K562 (cell line): ENCODE results near the gene SMIM3. TPM values are rescaled to one million over a fixed set of nuclear protein-coding genes. Genes with fewer than 3 reads are reported as not detected.

ENCODE experiments used
- ATAC-seq: fragments of 200-7000 bp; cut with Tn5 transposase; 3 replicates; pipeline ENCODE4 v1.9.1; 2020; ENCODE audit warnings: moderate library complexity
- BruUV-seq: library from RNA; stranded (reverse); fragments of 400-500 nt; replicated peaks from 2 replicates; lab custom pipeline; 2021; lab: Mats Ljungman, UMichigan
- CTCF ChIA-PET: fragments of 300-600 bp; formaldehyde crosslinking; extraction: SDS; loops from one replicate; lab custom pipeline; 2021; ENCODE audit warnings: low intra/inter-chr PET ratio; lab: Yijun Ruan, JAX
- POLR2A ChIA-PET: fragments of 300-600, 350-650 bp; sonication (Branson Sonifier 250); formaldehyde crosslinking; extraction: SDS; loops from one replicate; lab custom pipeline; 2021; ENCODE audit warnings: antibody characterized with exemption, inconsistent platforms; lab: Yijun Ruan, JAX
- DNase-seq, 4 experiments: peaks; one replicate each; pipeline versions ENCODE4 v3.0.0 to v3.0.0-alpha.2; 2011 to 2018; ENCODE audit warnings: low spot score in 3 of 4, mixed read lengths in 3 of 4; ENCODE audit errors: extremely low read depth in 1 of 4
- FAIRE-seq: peaks from 2 replicates; lab custom pipeline; 2011; peaks lifted over from hg19 to GRCh38; lab: Jason Lieb, UNC
- H2AFZ ChIP-seq: 2 replicates; pipeline ENCODE4 v1.6.0; 2011; ENCODE audit warnings: low read depth, low read length, control low read depth, inconsistent platforms
- H3K27ac ChIP-seq: fragments of 200-600 bp; 3 replicates; pipeline ENCODE4 v1.8.0; 2011; ENCODE audit warnings: low read depth, mild to moderate bottlenecking, control low read depth, inconsistent platforms, low read length, moderate library complexity, mixed read lengths; ENCODE audit errors: extremely low read depth
- H3K27me3 ChIP-seq, 2 experiments: fragments of 300-600 bp in 1 of 2; 2 replicates in 1 of 2; 3 replicates in 1 of 2; pipeline versions ENCODE4 v1.6.0 to v1.8.0; 2011; ENCODE audit warnings: inconsistent platforms in 2 of 2, low read length in 2 of 2, mild to moderate bottlenecking in 1 of 2, mixed read lengths in 1 of 2, moderate library complexity in 1 of 2; ENCODE audit not compliant: control insufficient read depth in 2 of 2, insufficient read depth in 2 of 2
- H3K36me3 ChIP-seq: fragments of 300-600 bp; 3 replicates; pipeline ENCODE4 v1.8.0; 2011; ENCODE audit warnings: mild to moderate bottlenecking, low read length, inconsistent platforms; ENCODE audit not compliant: control insufficient read depth, insufficient read depth
- H3K4me1 ChIP-seq, 2 experiments: fragments of 200-600 bp in 1 of 2; replicated peaks in 1 of 2; 2 replicates in 1 of 2; 3 replicates in 1 of 2; pipeline versions ENCODE4 v1.5.1 to v1.8.0; 2011; ENCODE audit warnings: inconsistent platforms in 2 of 2, low read length in 2 of 2, mild to moderate bottlenecking in 1 of 2, mixed read lengths in 1 of 2, moderate library complexity in 1 of 2; ENCODE audit not compliant: control insufficient read depth in 2 of 2, insufficient read depth in 2 of 2
- H3K4me2 ChIP-seq: 2 replicates; pipeline ENCODE4 v1.6.1; 2011; ENCODE audit warnings: low read length, control low read depth, inconsistent platforms, mixed read lengths; ENCODE audit not compliant: insufficient read depth
- H3K4me3 ChIP-seq: fragments of 200-600 bp; sonication (generic), shearing (Covaris generic); 2 replicates; pipeline ENCODE4 v1.5.1; 2016; ENCODE audit warnings: control low read depth, inconsistent platforms
- H3K79me2 ChIP-seq: fragments of 200-600 bp; 3 replicates; pipeline ENCODE4 v1.8.0; 2011; ENCODE audit warnings: low read length, inconsistent platforms; ENCODE audit not compliant: control insufficient read depth, insufficient read depth
- H3K9ac ChIP-seq, 2 experiments: 2 replicates each; pipeline versions ENCODE4 v1.6.0 to v1.6.1; 2011; ENCODE audit warnings: low read depth in 2 of 2, low read length in 2 of 2, control low read depth in 1 of 2, inconsistent platforms in 1 of 2, mild to moderate bottlenecking in 1 of 2, mixed read lengths in 1 of 2; ENCODE audit not compliant: insufficient read depth in 1 of 2
- H3K9me1 ChIP-seq: one replicate; pipeline ENCODE4 v1.6.0; 2011; ENCODE audit warnings: inconsistent platforms, mild to moderate bottlenecking, low read length, moderate library complexity; ENCODE audit not compliant: control insufficient read depth, insufficient read depth
- H3K9me3 ChIP-seq: replicated peaks from 2 replicates; pipeline ENCODE4 v1.5.1; 2011; ENCODE audit warnings: low read depth, low read length, inconsistent platforms; ENCODE audit not compliant: control insufficient read depth, insufficient read depth
- H4K20me1 ChIP-seq: replicated peaks from 2 replicates; pipeline ENCODE4 v1.6.1; 2011; ENCODE audit warnings: low read length, inconsistent platforms, mixed read lengths; ENCODE audit not compliant: control insufficient read depth, insufficient read depth
- ATF1 ChIP-seq, 2 experiments: fragments of 450-650 bp in 1 of 2; IDR thresholded peaks; 2 replicates each; pipeline ENCODE4 v1.6.1; 2016; ENCODE audit warnings: missing compliant biosample characterization in 1 of 2, missing genetic modification characterization in 1 of 2
- CBX2 ChIP-seq: fragments of 200-600 bp; sonication (generic); IDR thresholded peaks from one replicate; pipeline ENCODE4 v1.6.1; 2012; ENCODE audit warnings: mild to moderate bottlenecking, low read length, inconsistent platforms; ENCODE audit not compliant: insufficient read depth, poor library complexity, severe bottlenecking
- GTF2A2 ChIP-seq: IDR thresholded peaks from 2 replicates; pipeline ENCODE4 v1.6.1; 2016; ENCODE audit warnings: mild to moderate bottlenecking, missing genetic modification characterization, missing compliant biosample characterization
- RAD21 ChIP-seq, 2 experiments: fragments of 250-450 bp in 1 of 2; fragments of 450-650 bp in 1 of 2; sonication (Bioruptor Pico) in 1 of 2; formaldehyde crosslinking in 1 of 2; IDR thresholded peaks in 1 of 2; conservative IDR thresholded peaks in 1 of 2; 2 replicates each; pipeline versions ENCODE4 v1.4.0 to v1.8.0; 2020 to 2022; ENCODE audit warnings: mild to moderate bottlenecking in 2 of 2, moderate library complexity in 1 of 2
- SLC30A9 ChIP-seq: fragments of 250-450 bp; sonication (Bioruptor Pico); IDR thresholded peaks from 2 replicates; pipeline ENCODE4 v1.8.0; 2022; ENCODE audit warnings: mild to moderate bottlenecking, moderate library complexity
- SPI1 ChIP-seq: IDR thresholded peaks from 2 replicates; pipeline ENCODE4 v1.6.1; 2011; ENCODE audit warnings: low read depth, low read length, control low read depth, borderline replicate concordance
- TAF1 ChIP-seq: IDR thresholded peaks from 2 replicates; pipeline ENCODE4 v1.6.1; 2011; ENCODE audit warnings: mild to moderate bottlenecking, low read length, moderate library complexity; ENCODE audit not compliant: insufficient read depth, control insufficient read depth, severe bottlenecking; ENCODE audit errors: extremely low read depth
- WHSC1 ChIP-seq: IDR thresholded peaks from one replicate; pipeline ENCODE4 v1.6.1; 2012; ENCODE audit warnings: low read length, control low read depth, inconsistent platforms
- ZNF354B ChIP-seq: fragments of 250-450 bp; sonication (Bioruptor Pico); IDR thresholded peaks from 2 replicates; pipeline ENCODE4 v1.4.0; 2020
- WGBS: fragments of 100-300 bp; shearing (Covaris generic); methylation state at CpG from one replicate; pipeline ENCODE4 v1.1.6; 2016; ENCODE audit warnings: low coverage, mixed read lengths; ENCODE audit not compliant: insufficient coverage; ENCODE audit errors: missing lambda C conversion rate; 5-methylcytosine and 5-hydroxymethylcytosine counted together
- in situ Hi-C: fragments of 300-500 bp; cut with MboI; formaldehyde crosslinking; loops from 4 replicates; pipeline ENCODE4 v1.15.0; 2018; ENCODE audit warnings: inconsistent platforms, mixed read lengths
- intact Hi-C: fragments of 100-400 bp; cut with micrococcal nuclease; formaldehyde crosslinking; loops from 2 replicates; pipeline ENCODE4 v1.14.2; 2022
- polyA plus RNA-seq, 8 experiments: library from polyadenylated mRNA; depleted of rRNA in 4 of 8; stranded (reverse) in 5 of 8; unstranded in 3 of 8; fragments of >200 nt; fragmentation: Nextera tagmentation in 2 of 8; fragmentation: Illumina TruSeq in 1 of 8; extraction: Ambion mirVana in 2 of 8; extraction: Trizol in 1 of 8; gene quantifications; 2 replicates each; pipeline versions ENCODE4 v1.2.1 to v1.2.3, GENCODE V29; 2011 to 2014; ENCODE audit warnings: inconsistent platforms in 1 of 8, missing spikeins in 1 of 8
- total RNA-seq, 7 experiments: library from RNA; depleted of rRNA in 6 of 7; stranded (reverse); fragments of >200 nt in 6 of 7; fragmentation: Illumina TruSeq in 2 of 7; extraction: Trizol in 2 of 7; gene quantifications; 2 replicates each; pipeline versions ENCODE4 v1.2.1 to v1.2.3, GENCODE V29; 2011 to 2021; ENCODE audit warnings: low replicate concordance in 1 of 7
- TF ChIP-seq, protein P1 (sequence below): fragments of 250-450 bp; sonication (Bioruptor Pico); IDR thresholded peaks from 2 replicates; pipeline ENCODE4 v1.6.1; 2021; ENCODE audit warnings: mild to moderate bottlenecking

The SMIM3 gene
- total and polyA plus RNA-seq, 9 of the 15 experiments (the other 6 are each of a cell fraction or from before 2014, with no cell fraction given) = 4.1 to 27.7 (median 13.6) TPM

DNA sequence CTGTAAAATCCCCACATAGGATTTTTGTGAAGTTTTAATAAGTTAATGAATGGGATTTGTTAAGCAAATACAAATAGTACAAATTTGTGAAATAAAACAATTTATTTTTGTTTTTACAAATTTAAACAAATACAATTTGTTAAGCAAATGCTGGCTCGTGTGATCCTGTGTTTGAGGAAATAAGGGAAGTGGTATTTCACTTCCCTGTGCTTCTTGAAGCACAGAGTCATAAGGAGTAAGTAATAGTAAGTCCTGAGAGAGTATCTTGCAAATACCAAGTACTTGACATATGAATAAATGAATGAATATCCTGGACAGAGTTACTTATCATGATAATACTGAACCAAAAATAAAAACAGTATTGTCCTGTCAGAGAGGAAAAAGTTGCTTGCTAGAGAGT, 9.1 kb downstream of the SMIM3 start:
- ATAC-seq (no peak), FAIRE-seq (no peak), DNase-seq (no peak)
- peaks cover 3 to 4% of the 10 kb centered on the region in 2 experiments; a peak in 2 of 5 replicates for H3K4me1 ChIP-seq
- H4K20me1 ChIP-seq = no peaks in the 10 kb centered on the region
- no peak overlapping the region for H3K4me2 ChIP-seq
- ChIA-PET POLR2A (interaction anchor here (0.9 to 1.2 kb wide), 2 partner anchors 8 to 30 kb away, joined by 3 to 5 read pairs; no protein-coding TSS in a partner anchor), CTCF (no interaction called here)
- no peaks in the 10 kb centered on the region for H3K27me3 ChIP-seq
- no peak overlapping the region for H3K4me3 ChIP-seq
- no TSS peak for BruUV-seq
- H2AFZ ChIP-seq = no peak overlapping the region
- in situ Hi-C loops (no loop called here), intact Hi-C loops (no loop called here)
- TF ChIP-seq ATF1 (CRISPR knock-in tag; IDR thresholded peaks at IDR 0.05) (no peak), ATF1 (tag; IDR thresholded peaks at IDR 0.05) (no peak), SPI1 (peak; percentile 31; the same call in 1 of the 2 replicates), CBX2 (no peak), WHSC1 (no peak)
- TF ChIP-seq, protein P1, sequence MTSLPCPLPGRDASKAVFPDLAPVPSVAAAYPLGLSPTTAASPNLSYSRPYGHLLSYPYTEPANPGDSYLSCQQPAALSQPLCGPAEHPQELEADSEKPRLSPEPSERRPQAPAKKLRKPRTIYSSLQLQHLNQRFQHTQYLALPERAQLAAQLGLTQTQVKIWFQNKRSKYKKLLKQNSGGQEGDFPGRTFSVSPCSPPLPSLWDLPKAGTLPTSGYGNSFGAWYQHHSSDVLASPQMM (CRISPR knock-in tag) = no peak
- no peak overlapping the region for H3K27ac ChIP-seq
- H3K79me2 ChIP-seq = no peaks in the 10 kb centered on the region
- WGBS = 17% methylated on average over 1 of the region's 1 CpG
- no peaks in the 10 kb centered on the region for H3K36me3 ChIP-seq
- H3K9me1 ChIP-seq = no peaks in the 10 kb centered on the region
- no peak overlapping the region for H3K9ac ChIP-seq
- H3K9me3 ChIP-seq = no peaks in the 10 kb centered on the region

DNA sequence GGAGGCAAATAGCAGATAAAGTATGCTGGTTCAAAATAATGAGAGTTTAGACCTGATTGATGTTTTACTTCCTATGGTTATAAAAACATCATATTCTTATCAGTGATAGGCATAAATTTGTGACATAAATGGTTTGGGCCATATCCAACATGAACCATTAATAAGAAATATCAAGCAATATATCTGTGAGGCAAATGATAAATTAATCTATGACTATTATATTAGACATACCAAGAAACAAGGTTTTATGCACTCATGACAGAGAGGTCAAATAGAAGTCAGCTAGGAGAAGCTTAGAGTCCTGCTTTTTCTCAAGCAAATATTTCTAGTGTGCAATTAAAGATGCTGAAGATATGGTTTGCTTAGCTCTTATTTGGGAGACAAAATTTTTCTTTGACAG, 10.4 kb downstream of the SMIM3 start:
- intact Hi-C loops (no loop called here), in situ Hi-C loops (no loop called here)
- BruUV-seq = no TSS peak
- POLR2A ChIA-PET = interaction anchor here (0.6 to 1.6 kb wide), 4 partner anchors 11 to 343 kb away, joined by 3 to 6 read pairs (median 4); partner anchors contain the start of gene SMIM3
- ATAC-seq (no peak), DNase-seq (no peak), FAIRE-seq (no peak)
- H3K27ac ChIP-seq = no peak overlapping the region; the same call in 2 of the 3 replicates
- H3K36me3 ChIP-seq = no peaks in the 10 kb centered on the region
- H3K79me2 ChIP-seq = no peaks in the 10 kb centered on the region
- CTCF ChIA-PET = no interaction called here
- H4K20me1 ChIP-seq = no peaks in the 10 kb centered on the region
- H3K9ac ChIP-seq = no peak overlapping the region
- H3K4me3 ChIP-seq = no peak overlapping the region
- H2AFZ ChIP-seq = no peak overlapping the region
- H3K9me1 ChIP-seq = no peaks in the 10 kb centered on the region
- no peak overlapping the region for H3K4me2 ChIP-seq
- H3K9me3 ChIP-seq = no peaks in the 10 kb centered on the region
- peaks cover 0 to 3% of the 10 kb centered on the region in 2 experiments; a peak in 2 of 5 replicates for H3K4me1 ChIP-seq
- H3K27me3 ChIP-seq = no peaks in the 10 kb centered on the region
- TF ChIP-seq SLC30A9 (CRISPR knock-in tag) (no peak), ZNF354B (CRISPR knock-in tag) (no peak), RAD21 (CRISPR knock-in tag; conservative IDR thresholded peaks at IDR 0.05 in 1 of 2, IDR thresholded peaks at IDR 0.05 in 1 of 2) (no peak), GTF2A2 (no peak), TAF1 (no peak)
